GM12878 (cell line): Measurements from ENCODE around the gene TPRKB. TPM values are rescaled to one million over a fixed set of nuclear protein-coding genes. Genes with fewer than 3 reads are reported as not detected.

Source experiments
- ATAC-seq: fragments of 200-7000 bp; cut with Tn5 transposase; 3 replicates; pipeline ENCODE4 v1.9.1; 2020; ENCODE audit warnings: mild to moderate bottlenecking, moderate library complexity
- BruUV-seq: library from RNA; stranded (reverse); fragments of 400-500 nt; replicated peaks from 2 replicates; lab custom pipeline; 2021; lab: Mats Ljungman, UMichigan
- CTCF ChIA-PET: fragments of 300-600 bp; sonication (Branson Sonifier 250); formaldehyde crosslinking; extraction: SDS; loops from one replicate; lab custom pipeline; 2021; ENCODE audit warnings: inconsistent platforms; lab: Yijun Ruan, JAX
- POLR2A ChIA-PET: fragments of 350-600 bp; formaldehyde crosslinking; extraction: SDS; loops from one replicate; lab custom pipeline; 2021; ENCODE audit warnings: inconsistent platforms; lab: Charles Lee
- RAD21 ChIA-PET: fragments of 300-600 bp; sonication (Branson Sonifier 250); formaldehyde crosslinking; loops from one replicate; lab custom pipeline; 2023; ENCODE audit warnings: antibody characterized with exemption; ENCODE audit not compliant: unreplicated experiment; lab: Charles Lee
- SMC1A ChIA-PET: fragments of 300-600 bp; sonication (Branson Sonifier 250); formaldehyde crosslinking; loops from one replicate; lab custom pipeline; 2023; ENCODE audit not compliant: unreplicated experiment, uncharacterized antibody; lab: Charles Lee
- DNase-seq: peaks from one replicate; pipeline ENCODE4 v3.0.0-alpha.2; 2011; ENCODE audit warnings: low read depth, low spot score
- FAIRE-seq: peaks from 3 replicates; lab custom pipeline; 2011; peaks lifted over from hg19 to GRCh38; lab: Jason Lieb, UNC
- H2AFZ ChIP-seq: 2 replicates; pipeline ENCODE4 v1.6.0; 2011; ENCODE audit warnings: low read depth, low read length, control low read depth; ENCODE audit not compliant: control insufficient read depth
- H3K27ac ChIP-seq: 2 replicates; pipeline ENCODE4 v1.5.1; 2011; ENCODE audit warnings: control low read depth; ENCODE audit not compliant: control insufficient read depth, insufficient read depth
- H3K27me3 ChIP-seq, 2 experiments: replicated peaks in 1 of 2; 2 replicates each; pipeline versions ENCODE4 v1.6.0 to v1.6.1; 2011; ENCODE audit warnings: low read length in 1 of 2; ENCODE audit not compliant: control insufficient read depth in 2 of 2, insufficient read depth in 2 of 2
- H3K36me3 ChIP-seq, 2 experiments: 2 replicates each; pipeline ENCODE4 v1.5.1; 2011; ENCODE audit warnings: low read length in 1 of 2; ENCODE audit not compliant: control insufficient read depth in 2 of 2, insufficient read depth in 2 of 2
- H3K4me1 ChIP-seq: 2 replicates; pipeline ENCODE4 v1.6.1; 2011; ENCODE audit warnings: mild to moderate bottlenecking, low read length, moderate library complexity, mixed read lengths; ENCODE audit not compliant: control insufficient read depth, insufficient read depth
- H3K4me2 ChIP-seq: 2 replicates; pipeline ENCODE4 v1.6.0; 2011; ENCODE audit warnings: control low read depth; ENCODE audit not compliant: control insufficient read depth, insufficient read depth
- H3K4me3 ChIP-seq: fragments of 200-600 bp; sonication (generic); 2 replicates; pipeline ENCODE4 v1.5.1; 2016
- H3K79me2 ChIP-seq: 2 replicates; pipeline ENCODE4 v1.6.0; 2011; ENCODE audit warnings: low read length; ENCODE audit not compliant: control insufficient read depth, insufficient read depth
- H3K9ac ChIP-seq: 2 replicates; pipeline ENCODE4 v1.8.0; 2011; ENCODE audit warnings: low read length, control low read depth, mixed read lengths; ENCODE audit not compliant: control insufficient read depth, insufficient read depth
- H3K9me3 ChIP-seq: replicated peaks from 3 replicates; pipeline ENCODE4 v1.5.1; 2011; ENCODE audit warnings: mild to moderate bottlenecking, low read length; ENCODE audit not compliant: control insufficient read depth, insufficient read depth
- H4K20me1 ChIP-seq: 2 replicates; pipeline ENCODE4 v1.6.0; 2011; ENCODE audit not compliant: control insufficient read depth, insufficient read depth
- ASH2L ChIP-seq: fragments of 300-600, 200-600 bp; sonication (generic); IDR thresholded peaks from 2 replicates; pipeline ENCODE4 v1.6.1; 2017; ENCODE audit warnings: low read depth, mild to moderate bottlenecking, borderline replicate concordance
- BCL11A ChIP-seq: IDR thresholded peaks from 2 replicates; pipeline ENCODE4 v1.6.1; 2011; ENCODE audit warnings: low read depth, low read length
- CUX1 ChIP-seq: IDR thresholded peaks from 2 replicates; pipeline ENCODE4 v1.6.1; 2012; ENCODE audit warnings: improper control_type of control experiment, low read depth, low read length; ENCODE audit not compliant: insufficient replicate concordance
- EP300 ChIP-seq, 2 experiments: fragments of 150-350 bp in 1 of 2; IDR thresholded peaks; 2 replicates each; pipeline ENCODE4 v1.6.1; 2011 to 2012; ENCODE audit warnings: low read depth in 2 of 2, low read length in 2 of 2, borderline replicate concordance in 1 of 2, improper control_type of control experiment in 1 of 2, inconsistent platforms in 1 of 2; ENCODE audit not compliant: control insufficient read depth in 1 of 2
- EZH2 ChIP-seq: IDR thresholded peaks from 2 replicates; pipeline ENCODE4 v1.6.1; 2012; ENCODE audit warnings: low read depth, mild to moderate bottlenecking, control low read depth, inconsistent platforms, low read length, borderline replicate concordance; ENCODE audit not compliant: control insufficient read depth
- NFYB ChIP-seq: IDR thresholded peaks from 2 replicates; pipeline ENCODE4 v1.6.1; 2011; ENCODE audit warnings: low read depth, mild to moderate bottlenecking, low read length, improper control_type of control experiment, moderate library complexity; ENCODE audit not compliant: insufficient read depth
- RAD51 ChIP-seq: fragments of 450-650 bp; IDR thresholded peaks from 2 replicates; pipeline ENCODE4 v1.6.1; 2016; ENCODE audit warnings: moderate library complexity, mild to moderate bottlenecking, inconsistent platforms
- WGBS: methylation state at CpG from one replicate; pipeline ENCODE4 v1.1.6; 2016; ENCODE audit warnings: low lambda C conversion rate; ENCODE audit not compliant: insufficient replicate concordance, insufficient coverage; ENCODE audit errors: missing lambda C conversion rate; 5-methylcytosine and 5-hydroxymethylcytosine counted together
- in situ Hi-C: fragments of 300-500 bp; cut with MboI; formaldehyde crosslinking; loops from 9 replicates; pipeline ENCODE4 v1.14.3; 2018; ENCODE audit warnings: mixed read lengths
- intact Hi-C: fragments of 100-400 bp; cut with micrococcal nuclease; formaldehyde crosslinking; loops from one replicate; pipeline ENCODE4 v1.14.2; 2022; ENCODE audit not compliant: unreplicated experiment
- polyA plus RNA-seq, 11 experiments: library from polyadenylated mRNA; depleted of rRNA in 4 of 11; unstranded in 6 of 11; stranded (reverse) in 5 of 11; fragments of >200 nt; fragmentation: Nextera tagmentation in 4 of 11; fragmentation: Illumina TruSeq in 1 of 11; extraction: Ambion mirVana in 4 of 11; extraction: Trizol in 1 of 11; gene quantifications; 1 replicate in 1 of 11; 2 replicates in 10 of 11; pipeline versions ENCODE4 v1.2.1 to v1.2.3, GENCODE V29; 2011 to 2016; ENCODE audit warnings: inconsistent platforms in 2 of 11, missing spikeins in 2 of 11, low read depth in 1 of 11
- total RNA-seq, 4 experiments: library from RNA; depleted of rRNA in 3 of 4; stranded (reverse); fragments of >200 nt in 3 of 4; fragmentation: Illumina TruSeq in 1 of 4; extraction: Trizol in 1 of 4; gene quantifications; 2 replicates each; pipeline versions ENCODE4 v1.2.1 to v1.2.3, GENCODE V29; 2013 to 2021
- TF ChIP-seq, protein P1 (sequence below): fragments of 450-650 bp; IDR thresholded peaks from 2 replicates; pipeline ENCODE4 v1.6.1; 2017; ENCODE audit warnings: borderline replicate concordance
- TF ChIP-seq, protein P2 (sequence below): fragments of 450-650 bp; IDR thresholded peaks from 2 replicates; pipeline ENCODE4 v1.6.1; 2017; ENCODE audit warnings: low read depth, mild to moderate bottlenecking, moderate library complexity

Gene TPRKB
- total and polyA plus RNA-seq, 10 of the 15 experiments (the other 5 are each of a cell fraction or from before 2014, with no cell fraction given): 28.1 to 129 (median 67.2) TPM

GRCh38 chr2:73766349-73766748, 29.2 kb upstream of the TPRKB start (continued):
- TF ChIP-seq CUX1: no peak
- TF ChIP-seq, protein P1, sequence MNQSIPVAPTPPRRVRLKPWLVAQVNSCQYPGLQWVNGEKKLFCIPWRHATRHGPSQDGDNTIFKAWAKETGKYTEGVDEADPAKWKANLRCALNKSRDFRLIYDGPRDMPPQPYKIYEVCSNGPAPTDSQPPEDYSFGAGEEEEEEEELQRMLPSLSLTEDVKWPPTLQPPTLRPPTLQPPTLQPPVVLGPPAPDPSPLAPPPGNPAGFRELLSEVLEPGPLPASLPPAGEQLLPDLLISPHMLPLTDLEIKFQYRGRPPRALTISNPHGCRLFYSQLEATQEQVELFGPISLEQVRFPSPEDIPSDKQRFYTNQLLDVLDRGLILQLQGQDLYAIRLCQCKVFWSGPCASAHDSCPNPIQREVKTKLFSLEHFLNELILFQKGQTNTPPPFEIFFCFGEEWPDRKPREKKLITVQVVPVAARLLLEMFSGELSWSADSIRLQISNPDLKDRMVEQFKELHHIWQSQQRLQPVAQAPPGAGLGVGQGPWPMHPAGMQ: no peak

DNA sequence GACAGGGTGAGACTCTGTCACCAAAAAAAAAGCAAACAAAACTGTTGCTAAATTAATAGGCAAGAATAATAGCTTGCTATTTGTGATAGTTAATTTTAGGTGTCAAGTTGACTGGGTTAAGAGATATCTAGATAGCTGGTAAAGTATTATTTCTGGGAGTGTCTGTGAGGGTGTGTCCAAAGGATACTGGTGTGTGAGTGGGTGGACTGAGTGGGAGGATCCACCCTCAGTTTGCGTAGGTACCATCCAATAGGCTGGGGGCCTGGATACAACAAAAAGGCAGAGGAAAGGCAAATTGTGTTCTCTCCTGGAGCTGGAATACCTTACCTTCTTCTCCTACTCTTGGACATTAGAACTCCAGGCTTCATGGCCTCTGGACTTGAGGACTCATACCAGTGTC, 27.8 kb upstream of the TPRKB start:
- TF ChIP-seq RAD51 (no peak), NFYB (no peak), EZH2 (no peak), EP300 (IDR thresholded peaks at IDR 0.05; ENCODE audit: borderline replicate concordance in 1 of 2, control insufficient read depth in 1 of 2, low read depth in 2 of 2, low read length in 2 of 2) (no peak), BCL11A (no peak), ASH2L (no peak)
- TF ChIP-seq, protein P2, sequence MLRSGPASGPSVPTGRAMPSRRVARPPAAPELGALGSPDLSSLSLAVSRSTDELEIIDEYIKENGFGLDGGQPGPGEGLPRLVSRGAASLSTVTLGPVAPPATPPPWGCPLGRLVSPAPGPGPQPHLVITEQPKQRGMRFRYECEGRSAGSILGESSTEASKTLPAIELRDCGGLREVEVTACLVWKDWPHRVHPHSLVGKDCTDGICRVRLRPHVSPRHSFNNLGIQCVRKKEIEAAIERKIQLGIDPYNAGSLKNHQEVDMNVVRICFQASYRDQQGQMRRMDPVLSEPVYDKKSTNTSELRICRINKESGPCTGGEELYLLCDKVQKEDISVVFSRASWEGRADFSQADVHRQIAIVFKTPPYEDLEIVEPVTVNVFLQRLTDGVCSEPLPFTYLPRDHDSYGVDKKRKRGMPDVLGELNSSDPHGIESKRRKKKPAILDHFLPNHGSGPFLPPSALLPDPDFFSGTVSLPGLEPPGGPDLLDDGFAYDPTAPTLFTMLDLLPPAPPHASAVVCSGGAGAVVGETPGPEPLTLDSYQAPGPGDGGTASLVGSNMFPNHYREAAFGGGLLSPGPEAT: no peak
- Histone ChIP-seq H3K79me2 (no peaks in the 10 kb centered on the region), H3K9me3 (no peaks in the 10 kb centered on the region), H2AFZ (no peak overlapping the region), H3K4me3 (no peak overlapping the region), H3K27ac (no peak overlapping the region), H3K4me1 (no peaks in the 10 kb centered on the region), H3K36me3 (peaks cover 7 to 21% of the 10 kb centered on the region in 2 experiments), H4K20me1 (no peaks in the 10 kb centered on the region), H3K27me3 (no peaks in the 10 kb centered on the region), H3K4me2 (no peak overlapping the region), H3K9ac (no peak overlapping the region)
- intact Hi-C loops (no loop called here), in situ Hi-C loops (no loop called here)
- no peak for ATAC-seq
- ChIA-PET RAD21 (interaction anchor here (0.7 kb wide), 1 partner anchor 59 kb away, joined by 3 read pairs; no protein-coding TSS in a partner anchor), POLR2A (no interaction called here), CTCF (interaction anchor here (1.7 kb wide), 1 partner anchor 14 kb away, joined by 4 read pairs; no protein-coding TSS in a partner anchor), SMC1A (interaction anchor here (1.0 kb wide), 1 partner anchor 57 kb away, joined by 3 read pairs; no protein-coding TSS in a partner anchor)
- BruUV-seq: TSS peak; percentile 41
- no peak for DNase-seq
- 100% methylated on average over 1 of the region's 1 CpG for WGBS
- no peak for FAIRE-seq
